Loucy (cell line): ENCODE data around the gene OR5H15.

Experiments
- EZH2phosphoT487 ChIP-seq: fragments of 200-600 bp; IDR thresholded peaks from 2 replicates; pipeline ENCODE4 v1.6.1; 2018; ENCODE audit warnings: antibody characterized with exemption, mild to moderate bottlenecking, moderate library complexity, borderline replicate concordance
- TF ChIP-seq, protein P1 (sequence below): fragments of 200-600 bp; sonication (generic); conservative IDR thresholded peaks from 2 replicates; pipeline ENCODE4 v1.5.1; 2014; ENCODE audit warnings: mild to moderate bottlenecking, antibody characterized with exemption, low read length

DNA sequence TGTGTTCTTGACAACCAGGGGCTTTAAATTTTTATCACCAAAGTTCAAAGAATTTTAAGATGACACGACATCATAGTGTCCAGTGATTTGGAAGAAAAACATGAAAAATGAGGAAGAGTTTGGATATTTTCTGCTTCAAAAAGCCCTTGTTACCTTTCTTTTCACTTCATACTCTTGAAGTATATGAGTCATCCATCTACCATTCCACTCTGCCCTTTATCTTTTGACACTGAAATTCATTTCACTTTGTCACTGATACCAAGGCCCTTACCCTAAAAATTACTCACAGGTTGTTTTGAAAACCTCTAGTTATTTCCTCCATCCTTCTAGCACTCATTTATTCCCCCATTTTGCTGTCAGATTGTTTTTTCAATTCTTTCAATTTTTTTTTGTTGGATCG lies 42.7 kb downstream of the OR5H15 start:
- TF ChIP-seq, protein P1, sequence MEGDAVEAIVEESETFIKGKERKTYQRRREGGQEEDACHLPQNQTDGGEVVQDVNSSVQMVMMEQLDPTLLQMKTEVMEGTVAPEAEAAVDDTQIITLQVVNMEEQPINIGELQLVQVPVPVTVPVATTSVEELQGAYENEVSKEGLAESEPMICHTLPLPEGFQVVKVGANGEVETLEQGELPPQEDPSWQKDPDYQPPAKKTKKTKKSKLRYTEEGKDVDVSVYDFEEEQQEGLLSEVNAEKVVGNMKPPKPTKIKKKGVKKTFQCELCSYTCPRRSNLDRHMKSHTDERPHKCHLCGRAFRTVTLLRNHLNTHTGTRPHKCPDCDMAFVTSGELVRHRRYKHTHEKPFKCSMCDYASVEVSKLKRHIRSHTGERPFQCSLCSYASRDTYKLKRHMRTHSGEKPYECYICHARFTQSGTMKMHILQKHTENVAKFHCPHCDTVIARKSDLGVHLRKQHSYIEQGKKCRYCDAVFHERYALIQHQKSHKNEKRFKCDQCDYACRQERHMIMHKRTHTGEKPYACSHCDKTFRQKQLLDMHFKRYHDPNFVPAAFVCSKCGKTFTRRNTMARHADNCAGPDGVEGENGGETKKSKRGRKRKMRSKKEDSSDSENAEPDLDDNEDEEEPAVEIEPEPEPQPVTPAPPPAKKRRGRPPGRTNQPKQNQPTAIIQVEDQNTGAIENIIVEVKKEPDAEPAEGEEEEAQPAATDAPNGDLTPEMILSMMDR = no peak
- TF ChIP-seq EZH2phosphoT487 = no peak
